ENCODE results near the gene CAPN12.
"Not testable (repeated sequence)": the region's sequence is repeated elsewhere in the genome, so short reads cannot be mapped to it uniquely, and the experiment has no call there.

- TF ChIP-seq EZH2 (IDR thresholded peaks at IDR 0.05; ENCODE audit: insufficient read depth, poor library complexity, severe bottlenecking); EZH2phosphoT487 (IDR thresholded peaks at IDR 0.05; ENCODE audit: insufficient read depth, low read depth): not testable (repeated sequence)
Measured at GRCh38 chr19:38782212-38782611, 37.9 kb upstream of the CAPN12 start.

Data from GM23248 (cell line).